Ureter (tissue), 1 donor: ENCODE data around the gene SLC25A4. TPM values are rescaled to one million over a fixed set of nuclear protein-coding genes. Genes with fewer than 3 reads are reported as not detected.

Experiments
- DNase-seq: peaks from one replicate; pipeline ENCODE4 v3.0.0-alpha.2; 2020; ENCODE audit warnings: low spot score
- total RNA-seq: library from RNA; stranded (reverse); gene quantifications from one replicate; pipeline ENCODE4 v1.2.4, GENCODE V29; 2023
- donor health status: DM: yes; HTN: yes; CAD: no.

Gene SLC25A4
- total RNA-seq, 1 donor from 2014 or later = 28.0 TPM

DNA sequence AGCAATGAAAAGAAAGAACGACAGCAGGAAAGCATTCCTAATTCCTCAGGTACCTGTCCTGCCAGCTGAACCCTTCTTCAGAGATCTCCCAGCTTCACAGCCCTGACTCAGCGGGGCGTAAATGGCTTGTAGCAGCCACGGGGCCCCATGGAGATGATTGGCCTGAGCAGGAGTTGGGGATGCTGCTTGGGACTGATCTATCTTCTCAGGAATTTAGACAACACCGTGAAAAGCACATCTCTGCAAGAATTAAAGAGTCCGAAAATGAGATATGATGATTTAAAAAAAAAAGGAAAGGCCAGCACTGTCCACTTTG lies 22.5 kb upstream of the SLC25A4 start:
- DNase-seq = no peak

- no peak for DNase-seq
Measured at GRCh38 chr4:185122681-185123345, 20.3 kb upstream of the SLC25A4 start.

DNA sequence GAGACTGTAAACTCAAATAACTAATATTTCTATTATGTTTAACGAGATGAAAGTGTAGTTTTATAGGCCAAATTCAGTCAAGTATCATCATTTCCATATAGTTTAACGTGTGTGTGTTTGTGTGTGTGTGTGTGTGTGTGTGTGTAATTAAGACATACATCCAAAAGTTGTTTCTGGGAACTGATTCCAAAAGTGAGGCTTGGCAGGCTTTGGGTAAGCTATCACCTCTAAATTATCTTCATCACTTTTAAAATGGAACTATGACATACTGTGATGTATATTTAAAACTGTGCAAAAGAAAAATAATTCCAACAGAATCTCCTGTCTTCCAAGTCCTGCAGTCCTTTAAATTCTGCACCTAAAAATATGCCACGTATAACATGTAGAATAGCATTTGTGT lies 19.1 kb upstream of the SLC25A4 start:
- no peak for DNase-seq

DNA sequence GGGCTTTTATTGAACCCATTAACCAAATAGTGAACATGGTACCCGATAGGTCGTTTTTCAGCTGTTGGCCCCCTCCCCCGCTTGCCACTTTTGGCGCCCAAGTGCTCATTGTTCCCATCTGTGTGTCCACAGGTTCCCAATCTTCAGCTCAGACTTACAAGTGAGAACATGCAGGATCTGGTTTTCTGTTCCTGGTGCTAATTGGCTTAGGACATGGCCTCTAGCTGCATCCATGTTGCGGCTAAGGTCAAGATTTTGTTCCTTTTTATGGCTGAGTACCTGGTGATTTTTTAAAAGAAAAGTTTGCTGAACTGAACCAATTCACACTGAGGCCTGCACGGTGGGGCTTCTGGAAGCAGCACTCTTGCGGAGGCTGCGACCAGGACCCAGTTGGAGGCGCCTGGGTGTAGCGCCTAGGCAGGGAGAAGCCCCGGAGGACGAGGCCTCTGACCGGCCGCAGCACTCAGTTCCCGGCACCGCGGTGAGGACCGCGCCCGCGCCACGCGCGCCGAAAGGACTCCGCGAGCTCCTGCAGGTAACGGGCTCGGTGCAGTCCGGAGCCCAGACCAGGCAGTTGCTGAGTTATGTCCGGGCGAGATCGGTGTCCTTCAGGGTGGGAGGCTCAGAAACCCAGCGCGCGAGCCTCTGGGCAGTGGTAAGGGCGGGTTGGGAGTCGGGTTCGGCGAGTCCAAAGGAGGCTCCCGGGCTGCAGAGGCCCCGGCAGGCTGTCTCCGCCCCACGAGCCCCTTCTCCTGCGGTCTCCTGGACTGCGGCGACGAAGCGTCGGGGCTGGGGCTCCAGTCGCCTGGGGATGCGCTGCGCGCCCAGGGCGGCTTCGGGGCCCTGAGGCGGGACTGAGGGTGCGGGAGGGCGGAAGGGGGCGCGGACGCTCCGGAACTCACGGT lies 15.8 kb upstream of the SLC25A4 start:
- no peak for DNase-seq

DNA sequence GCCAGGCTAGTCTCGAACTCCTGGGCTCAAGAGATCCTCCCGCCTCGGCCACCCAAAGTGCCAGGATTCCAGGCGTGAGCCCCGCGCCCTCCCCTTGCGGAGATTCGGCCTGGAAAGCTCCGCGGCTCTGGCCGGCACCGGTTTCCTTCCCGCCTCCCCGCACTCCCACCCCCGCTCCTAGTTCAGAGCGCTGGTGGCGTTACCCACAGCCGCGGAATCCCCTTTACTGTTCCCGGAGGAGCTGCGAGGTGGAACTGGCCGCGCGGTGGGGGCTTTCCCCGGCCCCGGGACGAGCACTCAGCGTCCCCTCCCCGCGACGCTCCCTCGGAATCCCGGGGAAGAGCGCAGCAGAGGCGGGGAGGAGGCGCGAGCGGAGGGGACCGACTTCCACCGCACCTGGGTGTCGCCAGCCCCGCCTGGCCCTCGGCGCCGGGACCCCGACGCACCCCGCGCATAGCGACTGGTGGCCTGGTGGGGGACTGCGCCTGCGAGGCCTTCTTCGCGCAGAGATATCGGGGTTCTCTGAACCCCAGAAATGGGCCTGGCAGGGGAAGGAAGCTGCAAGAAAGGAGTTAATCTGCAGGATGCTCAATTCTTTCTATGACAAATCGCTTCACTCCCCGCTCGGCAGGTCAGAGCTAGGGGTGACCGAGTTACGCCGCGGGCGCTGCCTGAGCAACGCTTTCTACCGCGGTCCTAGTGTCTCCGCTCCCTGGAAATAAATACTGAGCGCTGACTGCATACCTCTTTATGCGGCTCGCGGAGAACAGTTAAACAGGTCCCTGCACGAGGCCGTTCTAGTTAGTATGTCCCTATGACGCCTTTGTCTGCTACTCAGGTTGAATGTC lies 14.6 kb upstream of the SLC25A4 start:
- DNase-seq = no peak

DNA sequence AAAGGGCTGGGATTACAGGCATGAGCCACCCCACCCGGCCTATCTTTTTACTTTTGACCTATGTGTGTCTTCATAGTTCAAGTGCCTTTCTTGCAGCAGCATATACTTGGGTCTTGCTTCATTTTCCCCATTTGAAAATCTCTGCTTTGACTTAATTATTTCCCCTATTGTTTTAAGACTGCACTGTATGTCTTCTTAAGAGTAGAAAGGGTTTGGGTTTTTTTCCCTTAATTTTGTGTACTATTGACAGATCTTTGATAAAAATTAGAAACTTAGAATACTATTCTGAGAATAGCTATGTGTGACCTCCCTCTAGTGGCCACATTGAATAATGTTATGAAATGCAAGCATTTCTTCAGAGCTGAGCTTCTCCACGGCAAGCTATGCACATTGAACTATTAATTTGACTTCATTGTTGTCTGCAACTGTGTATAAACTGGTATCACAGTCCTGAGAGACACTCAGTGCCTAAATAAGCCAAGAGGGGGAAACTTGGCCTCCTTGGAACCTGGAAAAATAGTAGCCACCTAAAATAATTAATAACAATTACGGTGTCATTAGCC lies 8.7 kb upstream of the SLC25A4 start:
- peak; percentile 13 for DNase-seq

GRCh38 chr4:185137233-185137925 lies 5.7 kb upstream of the SLC25A4 start:
- DNase-seq = no peak

DNA sequence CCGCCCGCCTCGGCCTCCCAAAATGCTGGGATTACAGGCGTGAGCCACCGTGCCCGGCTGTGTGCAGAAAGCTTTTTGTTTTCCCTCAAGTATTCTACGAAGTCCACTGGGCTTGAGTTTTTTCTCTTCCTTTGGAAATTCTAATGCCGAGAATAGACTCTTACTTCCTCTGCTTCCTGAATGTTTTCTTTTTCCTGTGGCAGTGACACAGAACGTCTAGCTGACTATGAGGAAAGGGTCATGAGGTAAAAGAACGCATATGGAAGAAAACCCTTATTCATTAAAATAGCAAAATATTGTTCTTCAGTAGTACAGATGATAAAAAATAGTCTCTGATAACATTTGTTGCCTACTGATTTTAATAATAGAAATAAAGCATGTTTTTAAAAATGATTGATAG lies 4.9 kb upstream of the SLC25A4 start:
- DNase-seq = no peak

- DNase-seq = no peak
Measured at GRCh38 chr4:185139736-185140135, 3.3 kb upstream of the SLC25A4 start.

- DNase-seq = no peak
Measured at GRCh38 chr4:185141777-185142176, 1.3 kb upstream of the SLC25A4 start.

- DNase-seq = no peak
Measured at GRCh38 chr4:185142564-185142911, 528 bp upstream of the SLC25A4 start.

- DNase-seq = peak; percentile 70
Measured at GRCh38 chr4:185143601-185143969, 519 bp downstream of the SLC25A4 start.

DNA sequence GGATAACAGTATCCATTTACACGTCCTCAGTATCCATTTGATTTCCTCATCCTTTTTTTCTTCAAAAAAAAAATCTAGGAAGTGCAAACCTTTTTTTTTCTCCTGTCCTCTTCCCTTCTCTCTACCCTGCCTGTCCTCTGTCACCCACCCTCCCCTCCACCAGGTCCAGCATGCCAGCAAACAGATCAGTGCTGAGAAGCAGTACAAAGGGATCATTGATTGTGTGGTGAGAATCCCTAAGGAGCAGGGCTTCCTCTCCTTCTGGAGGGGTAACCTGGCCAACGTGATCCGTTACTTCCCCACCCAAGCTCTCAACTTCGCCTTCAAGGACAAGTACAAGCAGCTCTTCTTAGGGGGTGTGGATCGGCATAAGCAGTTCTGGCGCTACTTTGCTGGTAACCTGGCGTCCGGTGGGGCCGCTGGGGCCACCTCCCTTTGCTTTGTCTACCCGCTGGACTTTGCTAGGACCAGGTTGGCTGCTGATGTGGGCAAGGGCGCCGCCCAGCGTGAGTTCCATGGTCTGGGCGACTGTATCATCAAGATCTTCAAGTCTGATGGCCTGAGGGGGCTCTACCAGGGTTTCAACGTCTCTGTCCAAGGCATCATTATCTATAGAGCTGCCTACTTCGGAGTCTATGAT lies 1.7 kb downstream of the SLC25A4 start:
- no peak for DNase-seq

GRCh38 chr4:185145572-185145971 lies 2.5 kb downstream of the SLC25A4 start:
- no peak for DNase-seq

- DNase-seq = no peak
Measured at GRCh38 chr4:185149392-185149791, 6.3 kb downstream of the SLC25A4 start.

DNA sequence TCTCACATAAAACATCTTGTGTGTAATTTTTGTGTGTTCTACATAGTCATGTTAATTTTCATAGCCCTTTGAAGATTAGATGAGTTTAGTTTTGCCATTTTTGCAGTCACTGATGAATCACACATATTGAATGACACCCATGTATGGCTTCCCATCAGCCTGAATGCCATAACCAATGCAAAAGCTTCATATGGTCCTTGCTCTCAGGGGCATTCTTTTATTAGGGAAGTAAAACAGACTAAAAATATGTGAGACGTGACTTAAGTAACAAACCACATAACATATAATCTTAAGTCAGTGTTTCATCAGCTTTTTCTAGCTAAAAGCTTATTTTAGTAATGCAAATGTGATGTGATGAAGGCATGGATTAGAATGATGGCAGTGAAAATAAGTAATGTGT lies 8.2 kb downstream of the SLC25A4 start:
- no peak for DNase-seq

- DNase-seq = no peak
Measured at GRCh38 chr4:185165605-185166063, 22.6 kb downstream of the SLC25A4 start.

DNA sequence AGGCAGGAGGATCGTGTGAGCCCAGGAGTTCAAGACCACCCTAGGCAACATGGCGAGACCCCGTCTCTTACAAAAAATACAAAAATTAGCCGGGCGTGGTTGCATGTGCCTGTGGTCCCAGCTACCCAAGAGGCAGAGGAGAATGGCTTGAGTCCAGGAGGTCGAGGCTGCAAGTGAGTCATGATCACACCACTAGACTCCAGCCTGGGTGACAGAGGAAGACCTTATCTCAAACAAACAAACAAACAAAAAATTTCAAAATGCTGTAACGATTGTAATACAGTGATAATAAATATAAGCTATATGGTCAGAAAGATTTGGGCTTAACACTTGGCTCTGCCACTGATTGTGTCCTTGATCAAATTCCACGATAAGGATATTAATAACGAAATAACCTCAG lies 24.2 kb downstream of the SLC25A4 start:
- DNase-seq = no peak

- DNase-seq = no peak
Measured at GRCh38 chr4:185171373-185172071, 28.5 kb downstream of the SLC25A4 start.

- no peak for DNase-seq
Measured at GRCh38 chr4:185179488-185179887, 36.4 kb downstream of the SLC25A4 start.
